Measurements from ENCODE around the gene CAMK2N1. TPM values are rescaled to one million over a fixed set of nuclear protein-coding genes. Genes with fewer than 3 reads are reported as not detected.
A peak's percentile ranks its signal among the peaks of the same experiment; 100 is the strongest.

CAMK2N1 gene
- total RNA-seq, 1 donor, result 0.36 TPM

DNA sequence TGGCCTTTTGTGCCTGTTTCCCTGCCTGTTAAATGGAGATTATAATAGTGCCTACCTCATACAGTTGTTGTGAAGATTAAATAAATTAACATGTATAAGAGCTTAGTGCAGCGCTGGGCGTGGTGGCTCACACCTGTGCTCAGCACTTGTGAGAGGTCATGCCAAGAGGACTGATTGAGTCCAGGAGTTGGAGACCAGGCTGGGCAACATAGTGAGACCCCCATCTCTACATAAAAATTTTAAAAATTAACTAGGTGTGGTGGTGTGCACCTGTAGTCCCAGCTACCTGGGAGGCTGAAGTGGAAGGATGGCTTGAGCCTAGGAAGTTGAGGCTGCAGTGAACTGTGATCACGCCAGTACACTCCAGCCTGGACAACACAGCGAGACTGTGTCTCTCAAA is 12.1 kb downstream of the CAMK2N1 start:
- Histone ChIP-seq H3K4me1 (ENCODE audit: insufficient read depth, low read length) (no peaks in the 10 kb centered on the region), H3K79me2 (ENCODE audit: insufficient read depth, low read length) (no peaks in the 10 kb centered on the region), H4K20me1 (ENCODE audit: insufficient read depth, low read length) (no peaks in the 10 kb centered on the region), H3K36me3 (ENCODE audit: insufficient read depth, low read length) (no peaks in the 10 kb centered on the region), H3K4me2 (ENCODE audit: insufficient read depth, low read length) (no peak overlapping the region), H2AFZ (ENCODE audit: low read length) (no peak overlapping the region), H3K4me3 (ENCODE audit: insufficient read depth, low read length) (no peak overlapping the region), H3K9me3 (ENCODE audit: low read depth, low read length) (no peaks in the 10 kb centered on the region), H3K27me3 (ENCODE audit: insufficient read depth, low read length) (peaks cover 41% of the 10 kb centered on the region), H3K27ac (ENCODE audit: low read depth, low read length) (no peak overlapping the region)
- TF ChIP-seq, protein P1, sequence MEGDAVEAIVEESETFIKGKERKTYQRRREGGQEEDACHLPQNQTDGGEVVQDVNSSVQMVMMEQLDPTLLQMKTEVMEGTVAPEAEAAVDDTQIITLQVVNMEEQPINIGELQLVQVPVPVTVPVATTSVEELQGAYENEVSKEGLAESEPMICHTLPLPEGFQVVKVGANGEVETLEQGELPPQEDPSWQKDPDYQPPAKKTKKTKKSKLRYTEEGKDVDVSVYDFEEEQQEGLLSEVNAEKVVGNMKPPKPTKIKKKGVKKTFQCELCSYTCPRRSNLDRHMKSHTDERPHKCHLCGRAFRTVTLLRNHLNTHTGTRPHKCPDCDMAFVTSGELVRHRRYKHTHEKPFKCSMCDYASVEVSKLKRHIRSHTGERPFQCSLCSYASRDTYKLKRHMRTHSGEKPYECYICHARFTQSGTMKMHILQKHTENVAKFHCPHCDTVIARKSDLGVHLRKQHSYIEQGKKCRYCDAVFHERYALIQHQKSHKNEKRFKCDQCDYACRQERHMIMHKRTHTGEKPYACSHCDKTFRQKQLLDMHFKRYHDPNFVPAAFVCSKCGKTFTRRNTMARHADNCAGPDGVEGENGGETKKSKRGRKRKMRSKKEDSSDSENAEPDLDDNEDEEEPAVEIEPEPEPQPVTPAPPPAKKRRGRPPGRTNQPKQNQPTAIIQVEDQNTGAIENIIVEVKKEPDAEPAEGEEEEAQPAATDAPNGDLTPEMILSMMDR (IDR thresholded peaks at IDR 0.05; ENCODE audit: extremely low read depth, low read depth, low read length), result no peak
- no peak for DNase-seq (ENCODE audit: insufficient read length, low spot score, missing footprints)

DNA sequence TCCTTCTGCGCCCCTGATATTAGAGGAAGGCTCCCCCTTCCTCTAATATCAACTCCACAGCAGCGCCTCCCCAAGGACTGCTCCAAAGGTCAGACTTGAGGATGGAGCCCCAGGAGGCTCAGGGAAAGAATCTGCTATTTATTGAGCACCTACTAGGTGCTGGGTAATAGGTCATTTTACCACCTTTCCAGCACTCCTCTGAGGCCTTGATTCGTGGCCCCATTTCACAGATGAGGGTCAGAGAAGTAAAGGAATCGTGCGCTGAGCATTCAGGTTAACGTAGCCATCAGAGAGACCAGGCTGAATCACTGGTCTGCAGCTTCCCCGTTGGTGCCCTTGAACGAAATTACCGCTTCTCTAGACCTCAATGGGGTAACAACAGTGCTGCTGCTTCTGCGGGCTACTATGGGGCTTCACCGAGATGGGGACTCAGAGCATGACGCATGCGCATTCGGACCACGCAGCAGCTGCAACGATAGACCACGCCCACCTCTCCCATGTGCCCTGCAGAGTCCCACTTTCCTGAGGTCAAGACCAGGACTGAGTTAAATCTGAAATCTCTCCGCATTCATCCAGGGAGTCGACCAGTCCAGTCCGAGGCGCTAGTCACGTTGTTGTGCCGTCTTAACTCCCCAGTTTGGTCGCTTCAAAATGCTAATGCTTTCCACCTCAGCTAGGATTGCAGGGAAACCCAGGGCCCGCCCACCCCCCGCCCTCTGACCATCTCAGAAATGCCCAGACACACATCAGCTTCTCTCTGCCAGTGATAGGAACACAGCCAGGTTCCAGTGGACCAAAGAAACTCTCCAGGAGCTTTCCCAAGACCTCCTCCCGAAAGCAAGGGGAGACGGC is 12.9 kb downstream of the CAMK2N1 start:
- TF ChIP-seq, protein P1 (IDR thresholded peaks at IDR 0.05; ENCODE audit: extremely low read depth, low read depth, low read length), result no peak
- H3K27me3 ChIP-seq (ENCODE audit: insufficient read depth, low read length), result peaks cover 32% of the 10 kb centered on the region
- no peak overlapping the region for H3K27ac ChIP-seq (ENCODE audit: low read depth, low read length)
- H3K79me2 ChIP-seq (ENCODE audit: insufficient read depth, low read length), result no peaks in the 10 kb centered on the region
- no peaks in the 10 kb centered on the region for H4K20me1 ChIP-seq (ENCODE audit: insufficient read depth, low read length)
- H3K4me1 ChIP-seq (ENCODE audit: insufficient read depth, low read length), result no peaks in the 10 kb centered on the region
- peak overlapping the region; percentile 24 for H3K4me2 ChIP-seq (ENCODE audit: insufficient read depth, low read length)
- H2AFZ ChIP-seq (ENCODE audit: low read length), result no peak overlapping the region
- no peaks in the 10 kb centered on the region for H3K9me3 ChIP-seq (ENCODE audit: low read depth, low read length)
- H3K36me3 ChIP-seq (ENCODE audit: insufficient read depth, low read length), result no peaks in the 10 kb centered on the region
- H3K4me3 ChIP-seq (ENCODE audit: insufficient read depth, low read length), result no peak overlapping the region
- DNase-seq (ENCODE audit: insufficient read length, low spot score, missing footprints), result peak; percentile 87

DNA sequence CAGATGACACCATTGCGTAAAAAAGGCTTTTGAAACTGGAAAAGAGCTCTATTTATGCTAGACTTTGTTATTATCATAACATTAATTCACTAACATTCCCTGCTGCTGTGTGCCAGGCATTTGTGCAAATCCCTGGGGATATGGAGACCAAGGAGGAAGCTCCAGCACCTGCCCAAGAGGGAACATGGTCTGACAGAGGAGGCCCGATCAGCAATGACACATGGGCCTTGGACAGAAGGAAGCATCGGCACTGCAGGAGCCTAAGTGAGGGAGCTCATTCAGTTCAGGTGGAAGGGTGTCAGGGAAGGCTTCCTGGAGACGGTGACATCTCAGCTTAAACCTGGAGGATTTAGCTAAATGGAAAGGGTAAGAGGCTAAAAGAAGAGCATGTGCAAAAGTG is 13.9 kb downstream of the CAMK2N1 start:
- no peaks in the 10 kb centered on the region for H3K9me3 ChIP-seq (ENCODE audit: low read depth, low read length)
- TF ChIP-seq, protein P1 (IDR thresholded peaks at IDR 0.05; ENCODE audit: extremely low read depth, low read depth, low read length), result no peak
- no peaks in the 10 kb centered on the region for H3K36me3 ChIP-seq (ENCODE audit: insufficient read depth, low read length)
- H3K27me3 ChIP-seq (ENCODE audit: insufficient read depth, low read length), result peaks cover 24% of the 10 kb centered on the region
- no peaks in the 10 kb centered on the region for H3K4me1 ChIP-seq (ENCODE audit: insufficient read depth, low read length)
- no peak overlapping the region for H3K4me3 ChIP-seq (ENCODE audit: insufficient read depth, low read length)
- no peak overlapping the region for H2AFZ ChIP-seq (ENCODE audit: low read length)
- H4K20me1 ChIP-seq (ENCODE audit: insufficient read depth, low read length), result no peaks in the 10 kb centered on the region
- DNase-seq (ENCODE audit: insufficient read length, low spot score, missing footprints), result peak; percentile 21
- H3K4me2 ChIP-seq (ENCODE audit: insufficient read depth, low read length), result no peak overlapping the region
- H3K79me2 ChIP-seq (ENCODE audit: insufficient read depth, low read length), result no peaks in the 10 kb centered on the region
- no peak overlapping the region for H3K27ac ChIP-seq (ENCODE audit: low read depth, low read length)

DNA sequence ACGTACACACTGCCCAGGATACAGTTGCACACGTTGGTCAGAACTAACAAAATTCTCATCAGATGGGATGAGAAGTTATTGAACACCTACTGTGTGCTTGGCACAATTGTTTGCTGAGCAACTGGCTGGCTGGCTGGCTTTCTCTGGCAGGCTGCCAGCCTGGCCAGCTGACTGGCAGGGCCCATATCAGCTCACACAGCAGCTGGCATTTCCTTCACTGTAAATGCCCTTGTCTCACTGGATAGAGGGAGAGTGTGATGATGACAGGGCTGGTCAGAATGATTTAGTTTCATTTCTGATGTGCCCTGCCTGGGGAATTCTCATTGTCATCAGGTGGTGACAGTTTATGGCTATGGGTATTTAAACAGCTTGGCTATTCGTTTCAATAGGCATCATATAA is 15.8 kb downstream of the CAMK2N1 start:
- Histone ChIP-seq H3K9me3 (ENCODE audit: low read depth, low read length) (no peaks in the 10 kb centered on the region), H3K4me2 (ENCODE audit: insufficient read depth, low read length) (no peak overlapping the region), H3K4me3 (ENCODE audit: insufficient read depth, low read length) (no peak overlapping the region), H3K36me3 (ENCODE audit: insufficient read depth, low read length) (no peaks in the 10 kb centered on the region), H3K27ac (ENCODE audit: low read depth, low read length) (no peak overlapping the region), H3K79me2 (ENCODE audit: insufficient read depth, low read length) (no peaks in the 10 kb centered on the region), H4K20me1 (ENCODE audit: insufficient read depth, low read length) (no peaks in the 10 kb centered on the region), H2AFZ (ENCODE audit: low read length) (no peak overlapping the region), H3K27me3 (ENCODE audit: insufficient read depth, low read length) (peaks cover 16% of the 10 kb centered on the region), H3K4me1 (ENCODE audit: insufficient read depth, low read length) (no peaks in the 10 kb centered on the region)
- peak; percentile 77 for DNase-seq (ENCODE audit: insufficient read length, low spot score, missing footprints)
- TF ChIP-seq, protein P1 (IDR thresholded peaks at IDR 0.05; ENCODE audit: extremely low read depth, low read depth, low read length), result no peak
